Measurements from ENCODE around the gene MAGI1. TPM values are rescaled to one million over a fixed set of nuclear protein-coding genes. Genes with fewer than 3 reads are reported as not detected.

Gene MAGI1
- total RNA-seq, 2 experiments from 2014 or later, result 0.47 to 0.51 TPM

- DNase-seq (no peak), ATAC-seq (no peak)
- CTCF ChIA-PET, result no interaction called here
- Mint-ChIP-seq H3K27me3 (no peaks in the 10 kb centered on the region), H3K36me3 (ENCODE audit: low read depth) (no peaks in the 10 kb centered on the region), H3K27ac (no peak overlapping the region), H3K4me1 (ENCODE audit: low read depth) (no peaks in the 10 kb centered on the region), H3K9me3 (peaks cover 3% of the 10 kb centered on the region), H3K4me3 (no peak overlapping the region)
- TF ChIP-seq CTCF (IDR thresholded peaks at IDR 0.05), result no peak
- POLR2A ChIA-PET, result no interaction called here
- intact Hi-C loops (cut with micrococcal nuclease), result no loop called here
Measured at GRCh38 chr3:65619451-65619881, 419.3 kb downstream of the MAGI1 start.

- Mint-ChIP-seq H3K27me3 (no peaks in the 10 kb centered on the region), H3K36me3 (ENCODE audit: low read depth) (no peaks in the 10 kb centered on the region), H3K9me3 (peaks cover 3% of the 10 kb centered on the region), H3K4me3 (no peak overlapping the region), H3K27ac (no peak overlapping the region), H3K4me1 (ENCODE audit: low read depth) (no peaks in the 10 kb centered on the region)
- no peak for TF ChIP-seq CTCF (IDR thresholded peaks at IDR 0.05)
- intact Hi-C loops (cut with micrococcal nuclease), result no loop called here
- ChIA-PET POLR2A (no interaction called here), CTCF (no interaction called here)
- DNase-seq, result no peak
- ATAC-seq, result no peak
Measured at GRCh38 chr3:65618599-65618998, 420.1 kb downstream of the MAGI1 start.

GRCh38 chr3:65617787-65618186 lies 420.9 kb downstream of the MAGI1 start:
- intact Hi-C loops (cut with micrococcal nuclease), result no loop called here
- no peak overlapping the region for H3K27ac Mint-ChIP-seq
- H3K27me3 Mint-ChIP-seq, result no peaks in the 10 kb centered on the region
- ChIA-PET POLR2A (no interaction called here), CTCF (no interaction called here)
- ATAC-seq, result no peak
- no peaks in the 10 kb centered on the region for H3K36me3 Mint-ChIP-seq (ENCODE audit: low read depth)
- no peak overlapping the region for H3K4me3 Mint-ChIP-seq
- no peak for DNase-seq
- H3K4me1 Mint-ChIP-seq (ENCODE audit: low read depth), result no peaks in the 10 kb centered on the region
- TF ChIP-seq CTCF (IDR thresholded peaks at IDR 0.05), result no peak
- peaks cover 3% of the 10 kb centered on the region for H3K9me3 Mint-ChIP-seq

GRCh38 chr3:65617209-65617608 lies 421.5 kb downstream of the MAGI1 start:
- TF ChIP-seq CTCF (IDR thresholded peaks at IDR 0.05), result no peak
- Mint-ChIP-seq H3K4me1 (ENCODE audit: low read depth) (no peaks in the 10 kb centered on the region), H3K36me3 (ENCODE audit: low read depth) (no peaks in the 10 kb centered on the region), H3K4me3 (no peak overlapping the region), H3K27me3 (no peaks in the 10 kb centered on the region), H3K9me3 (peaks cover 3% of the 10 kb centered on the region), H3K27ac (no peak overlapping the region)
- intact Hi-C loops (cut with micrococcal nuclease), result no loop called here
- ATAC-seq (no peak), DNase-seq (no peak)
- ChIA-PET CTCF (no interaction called here), POLR2A (no interaction called here)

GRCh38 chr3:65616563-65616962 lies 422.2 kb downstream of the MAGI1 start:
- ATAC-seq, result no peak
- ChIA-PET CTCF (no interaction called here), POLR2A (no interaction called here)
- H3K4me1 Mint-ChIP-seq (ENCODE audit: low read depth), result no peaks in the 10 kb centered on the region
- peaks cover 3% of the 10 kb centered on the region for H3K9me3 Mint-ChIP-seq
- H3K4me3 Mint-ChIP-seq, result no peak overlapping the region
- H3K27me3 Mint-ChIP-seq, result no peaks in the 10 kb centered on the region
- intact Hi-C loops (cut with micrococcal nuclease), result no loop called here
- no peak for TF ChIP-seq CTCF (IDR thresholded peaks at IDR 0.05)
- no peaks in the 10 kb centered on the region for H3K36me3 Mint-ChIP-seq (ENCODE audit: low read depth)
- no peak overlapping the region for H3K27ac Mint-ChIP-seq
- no peak for DNase-seq
